ENCODE results near the gene RAVER1. TPM values are rescaled to one million over a fixed set of nuclear protein-coding genes. Genes with fewer than 3 reads are reported as not detected.
A peak's percentile ranks its signal among the peaks of the same experiment; 100 is the strongest.

The RAVER1 gene
- total and polyA plus RNA-seq, 9 of the 15 experiments (the other 6 are each of a cell fraction or from before 2014, with no cell fraction given): 0.06 to 113 (median 7.0) TPM

- TF ChIP-seq, protein P1, sequence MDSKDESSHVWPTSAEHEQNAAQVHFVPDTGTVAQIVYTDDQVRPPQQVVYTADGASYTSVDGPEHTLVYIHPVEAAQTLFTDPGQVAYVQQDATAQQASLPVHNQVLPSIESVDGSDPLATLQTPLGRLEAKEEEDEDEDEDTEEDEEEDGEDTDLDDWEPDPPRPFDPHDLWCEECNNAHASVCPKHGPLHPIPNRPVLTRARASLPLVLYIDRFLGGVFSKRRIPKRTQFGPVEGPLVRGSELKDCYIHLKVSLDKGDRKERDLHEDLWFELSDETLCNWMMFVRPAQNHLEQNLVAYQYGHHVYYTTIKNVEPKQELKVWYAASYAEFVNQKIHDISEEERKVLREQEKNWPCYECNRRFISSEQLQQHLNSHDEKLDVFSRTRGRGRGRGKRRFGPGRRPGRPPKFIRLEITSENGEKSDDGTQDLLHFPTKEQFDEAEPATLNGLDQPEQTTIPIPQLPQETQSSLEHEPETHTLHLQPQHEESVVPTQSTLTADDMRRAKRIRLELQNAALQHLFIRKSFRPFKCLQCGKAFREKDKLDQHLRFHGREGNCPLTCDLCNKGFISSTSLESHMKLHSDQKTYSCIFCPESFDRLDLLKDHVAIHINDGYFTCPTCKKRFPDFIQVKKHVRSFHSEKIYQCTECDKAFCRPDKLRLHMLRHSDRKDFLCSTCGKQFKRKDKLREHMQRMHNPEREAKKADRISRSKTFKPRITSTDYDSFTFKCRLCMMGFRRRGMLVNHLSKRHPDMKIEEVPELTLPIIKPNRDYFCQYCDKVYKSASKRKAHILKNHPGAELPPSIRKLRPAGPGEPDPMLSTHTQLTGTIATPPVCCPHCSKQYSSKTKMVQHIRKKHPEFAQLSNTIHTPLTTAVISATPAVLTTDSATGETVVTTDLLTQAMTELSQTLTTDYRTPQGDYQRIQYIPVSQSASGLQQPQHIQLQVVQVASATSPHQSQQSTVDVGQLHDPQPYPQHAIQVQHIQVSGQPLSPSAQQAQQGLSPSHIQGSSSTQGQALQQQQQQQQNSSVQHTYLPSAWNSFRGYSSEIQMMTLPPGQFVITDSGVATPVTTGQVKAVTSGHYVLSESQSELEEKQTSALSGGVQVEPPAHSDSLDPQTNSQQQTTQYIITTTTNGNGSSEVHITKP (IDR thresholded peaks at IDR 0.05; ENCODE audit: partially characterized antibody): no peak
- TF ChIP-seq ZNF589 (CRISPR knock-in tag; IDR thresholded peaks at IDR 0.05; ENCODE audit: low read depth): no peak
- TF ChIP-seq ZBTB11 (CRISPR knock-in tag; IDR thresholded peaks at IDR 0.05): 0 out of 6 replicates have a peak, but pooled peaks of 1 of the 3 experiments have one; percentile 9
- 0 out of 2 replicates have a peak, but pooled peaks have one; percentile 29 for TF ChIP-seq CREM (IDR thresholded peaks at IDR 0.05; ENCODE audit: low read depth)
- TF ChIP-seq, protein P2, sequence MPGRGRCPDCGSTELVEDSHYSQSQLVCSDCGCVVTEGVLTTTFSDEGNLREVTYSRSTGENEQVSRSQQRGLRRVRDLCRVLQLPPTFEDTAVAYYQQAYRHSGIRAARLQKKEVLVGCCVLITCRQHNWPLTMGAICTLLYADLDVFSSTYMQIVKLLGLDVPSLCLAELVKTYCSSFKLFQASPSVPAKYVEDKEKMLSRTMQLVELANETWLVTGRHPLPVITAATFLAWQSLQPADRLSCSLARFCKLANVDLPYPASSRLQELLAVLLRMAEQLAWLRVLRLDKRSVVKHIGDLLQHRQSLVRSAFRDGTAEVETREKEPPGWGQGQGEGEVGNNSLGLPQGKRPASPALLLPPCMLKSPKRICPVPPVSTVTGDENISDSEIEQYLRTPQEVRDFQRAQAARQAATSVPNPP (IDR thresholded peaks at IDR 0.05; ENCODE audit: borderline replicate concordance, insufficient read depth, insufficient read length): no peak
- TF ChIP-seq ZC3H11A (IDR thresholded peaks at IDR 0.05; ENCODE audit: low read depth, low read length): 0 out of 2 replicates have a peak, but pooled peaks have one; percentile 10
- TF ChIP-seq CBX3 (IDR thresholded peaks at IDR 0.05; ENCODE audit: borderline replicate concordance in 1 of 2, low read length in 2 of 2): no peak
- TF ChIP-seq, protein P3, sequence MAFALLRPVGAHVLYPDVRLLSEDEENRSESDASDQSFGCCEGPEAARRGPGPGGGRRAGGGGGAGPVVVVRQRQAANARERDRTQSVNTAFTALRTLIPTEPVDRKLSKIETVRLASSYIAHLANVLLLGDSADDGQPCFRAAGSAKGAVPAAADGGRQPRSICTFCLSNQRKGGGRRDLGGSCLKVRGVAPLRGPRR (CRISPR knock-in tag; IDR thresholded peaks at IDR 0.05): no peak
- no peak for TF ChIP-seq CBX8 (IDR thresholded peaks at IDR 0.05; ENCODE audit: borderline replicate concordance, extremely low read depth, low read depth, low read length, poor library complexity, severe bottlenecking)
- TF ChIP-seq, protein P4, sequence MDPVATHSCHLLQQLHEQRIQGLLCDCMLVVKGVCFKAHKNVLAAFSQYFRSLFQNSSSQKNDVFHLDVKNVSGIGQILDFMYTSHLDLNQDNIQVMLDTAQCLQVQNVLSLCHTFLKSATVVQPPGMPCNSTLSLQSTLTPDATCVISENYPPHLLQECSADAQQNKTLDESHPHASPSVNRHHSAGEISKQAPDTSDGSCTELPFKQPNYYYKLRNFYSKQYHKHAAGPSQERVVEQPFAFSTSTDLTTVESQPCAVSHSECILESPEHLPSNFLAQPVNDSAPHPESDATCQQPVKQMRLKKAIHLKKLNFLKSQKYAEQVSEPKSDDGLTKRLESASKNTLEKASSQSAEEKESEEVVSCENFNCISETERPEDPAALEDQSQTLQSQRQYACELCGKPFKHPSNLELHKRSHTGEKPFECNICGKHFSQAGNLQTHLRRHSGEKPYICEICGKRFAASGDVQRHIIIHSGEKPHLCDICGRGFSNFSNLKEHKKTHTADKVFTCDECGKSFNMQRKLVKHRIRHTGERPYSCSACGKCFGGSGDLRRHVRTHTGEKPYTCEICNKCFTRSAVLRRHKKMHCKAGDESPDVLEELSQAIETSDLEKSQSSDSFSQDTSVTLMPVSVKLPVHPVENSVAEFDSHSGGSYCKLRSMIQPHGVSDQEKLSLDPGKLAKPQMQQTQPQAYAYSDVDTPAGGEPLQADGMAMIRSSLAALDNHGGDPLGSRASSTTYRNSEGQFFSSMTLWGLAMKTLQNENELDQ (CRISPR knock-in tag; IDR thresholded peaks at IDR 0.05; ENCODE audit: borderline replicate concordance): no peak
- TF ChIP-seq SMARCE1 (IDR thresholded peaks at IDR 0.05): 0 out of 2 replicates have a peak, but pooled peaks have one; percentile 11
- no peak for TF ChIP-seq ZFP36 (IDR thresholded peaks at IDR 0.05; ENCODE audit: low read depth, low read length, partially characterized antibody)
- peak; percentile 37 for TF ChIP-seq HNRNPLL (IDR thresholded peaks at IDR 0.05; ENCODE audit: low read depth, low read length, poor library complexity, severe bottlenecking)
- no peak for TF ChIP-seq PHF20 (IDR thresholded peaks at IDR 0.05; ENCODE audit: partially characterized antibody)
These were observed 42.3 kb downstream of the RAVER1 start (continued) for GRCh38 chr19:10290876-10291553.

Data from K562 (cell line).